ENCODE results near the gene CPA2.
"Not testable (repeated sequence)": the region's sequence is repeated elsewhere in the genome, so short reads cannot be mapped to it uniquely, and the experiment has no call there.

The CPA2 gene

GRCh38 chr7:130240240-130240639, 26.4 kb upstream of the CPA2 start:
- CTCF ChIA-PET = interaction anchor here (1.2 to 3.5 kb wide), 7 partner anchors 10 to 249 kb away, joined by 3 to 12 read pairs (median 4); no protein-coding TSS in a partner anchor
- no peak for DNase-seq (ENCODE audit: extremely low spot score)
- POLR2A ChIA-PET = no interaction called here
- TF ChIP-seq CTCF (IDR thresholded peaks at IDR 0.05; ENCODE audit: control extremely low read depth, extremely low read depth, low read depth, missing control alignments) = no peak

DNA sequence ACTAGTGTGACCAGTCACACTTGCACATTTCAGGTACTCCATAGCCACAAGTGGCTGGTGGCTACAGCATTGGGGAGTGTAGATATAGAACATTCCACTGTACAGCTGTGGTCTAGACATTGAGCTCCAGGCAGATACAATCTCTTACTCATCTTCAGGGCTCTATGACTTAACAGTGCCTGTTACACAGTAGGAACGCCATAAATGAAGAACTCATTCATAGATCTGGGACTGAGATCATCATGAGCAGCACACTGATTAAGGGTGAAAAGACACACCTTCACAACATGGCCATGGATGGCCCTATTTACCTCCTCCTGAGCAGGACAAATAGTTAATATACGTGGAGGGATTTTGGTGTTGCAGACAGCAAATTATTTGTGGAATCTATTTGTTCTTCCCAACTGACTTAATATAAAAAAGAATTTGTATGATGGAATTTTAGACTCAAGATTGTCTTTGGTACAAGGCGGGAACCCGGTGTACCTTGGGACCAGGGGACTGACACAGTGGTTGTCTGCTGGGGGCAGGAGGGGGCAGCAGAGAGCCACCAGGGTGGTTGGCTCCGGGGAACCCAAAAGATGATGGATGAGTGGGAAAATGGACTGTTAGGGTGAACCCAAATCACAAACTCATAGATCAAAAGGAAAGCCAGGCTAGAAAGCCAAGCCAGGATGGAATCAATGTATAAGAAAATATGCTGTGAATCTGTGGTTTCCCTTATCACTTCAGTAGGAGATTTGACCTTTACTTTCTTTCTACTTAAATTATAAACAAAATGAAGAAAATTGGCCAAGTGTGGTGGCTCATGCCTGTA, 24.3 kb upstream of the CPA2 start:
- peak; percentile 48 for DNase-seq (ENCODE audit: extremely low spot score)
- ChIA-PET CTCF (interaction anchor here (0.7 to 3.5 kb wide), 11 partner anchors 9 to 516 kb away, joined by 3 to 12 read pairs (median 4); no protein-coding TSS in a partner anchor), POLR2A (no interaction called here)
- peak; percentile 78 for TF ChIP-seq CTCF (IDR thresholded peaks at IDR 0.05; ENCODE audit: control extremely low read depth, extremely low read depth, low read depth, missing control alignments)

DNA sequence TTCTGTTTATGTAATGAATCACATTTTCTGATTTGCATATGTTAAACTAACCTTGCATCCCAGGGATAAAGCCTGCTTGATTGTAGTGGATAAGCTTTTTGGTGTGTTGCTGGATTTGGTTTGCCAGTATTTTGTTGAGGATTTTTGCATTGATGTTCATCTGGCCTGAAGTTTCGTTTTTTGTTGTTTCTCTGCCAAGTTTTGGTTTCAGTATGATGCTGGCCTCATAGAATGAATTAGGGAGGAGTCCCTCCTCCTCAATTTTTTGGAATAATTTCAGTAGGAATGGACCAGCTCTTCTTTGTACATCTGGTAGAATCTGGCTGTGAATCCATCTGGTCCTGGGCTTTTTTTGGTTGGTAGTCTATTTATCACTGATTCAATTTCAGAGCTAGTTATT, 23.2 kb upstream of the CPA2 start:
- POLR2A ChIA-PET = not testable (repeated sequence)

DNA sequence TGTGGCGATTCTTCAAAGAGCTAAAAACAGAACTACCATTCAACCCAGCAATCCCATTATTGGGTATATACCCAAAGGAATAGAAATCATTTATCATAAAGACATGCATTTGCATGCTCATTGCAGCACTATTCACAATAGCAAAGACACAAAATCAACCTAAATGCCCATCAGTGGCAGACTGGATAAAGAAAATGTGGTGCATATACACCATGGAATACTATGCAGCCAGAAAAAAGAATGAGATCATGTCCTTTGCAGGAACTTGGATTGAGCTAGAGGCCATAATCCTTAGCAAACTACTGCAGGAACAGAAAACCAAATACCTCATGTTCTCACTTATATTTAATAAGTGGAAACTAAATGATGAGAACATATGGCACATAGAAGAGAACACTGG, 20.2 kb upstream of the CPA2 start:
- DNase-seq (ENCODE audit: extremely low spot score); POLR2A ChIA-PET: not testable (repeated sequence)
- CTCF ChIA-PET = interaction anchor here (0.9 to 1.5 kb wide), 5 partner anchors 10 to 476 kb away, joined by 3 to 5 read pairs (median 3); no protein-coding TSS in a partner anchor

More for the DNA sequence above, 23.2 kb upstream of the CPA2 start:
- CTCF ChIA-PET = interaction anchor here (0.8 to 2.2 kb wide), 9 partner anchors 8 to 514 kb away, joined by 3 to 9 read pairs (median 4); partner anchors contain the start of gene TMEM209
- DNase-seq (ENCODE audit: extremely low spot score) = not testable (repeated sequence)

DNA sequence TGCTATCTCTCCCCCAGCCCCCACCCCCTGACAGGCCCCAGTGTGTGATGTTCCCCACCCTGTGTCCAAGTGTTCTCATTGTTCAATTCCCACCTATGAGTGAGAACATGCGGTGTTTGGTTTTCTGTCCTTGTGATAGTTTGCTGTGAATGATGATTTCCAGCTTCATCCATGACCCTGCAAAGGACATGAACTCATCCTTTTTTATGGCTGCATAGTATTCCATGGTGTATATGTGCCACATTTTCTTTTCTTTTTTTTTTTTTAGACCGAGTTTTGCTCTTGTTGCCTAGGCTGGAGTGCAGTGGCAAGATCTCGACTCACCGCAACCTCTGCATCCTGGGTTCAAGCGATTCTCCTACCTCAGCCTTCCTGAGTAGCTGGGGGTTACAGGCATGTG, 17.8 kb upstream of the CPA2 start:
- POLR2A ChIA-PET; DNase-seq (ENCODE audit: extremely low spot score); CTCF ChIA-PET: not testable (repeated sequence)

GRCh38 chr7:130249626-130250025, 17.0 kb upstream of the CPA2 start:
- POLR2A ChIA-PET; DNase-seq (ENCODE audit: extremely low spot score); CTCF ChIA-PET: not testable (repeated sequence)

DNA sequence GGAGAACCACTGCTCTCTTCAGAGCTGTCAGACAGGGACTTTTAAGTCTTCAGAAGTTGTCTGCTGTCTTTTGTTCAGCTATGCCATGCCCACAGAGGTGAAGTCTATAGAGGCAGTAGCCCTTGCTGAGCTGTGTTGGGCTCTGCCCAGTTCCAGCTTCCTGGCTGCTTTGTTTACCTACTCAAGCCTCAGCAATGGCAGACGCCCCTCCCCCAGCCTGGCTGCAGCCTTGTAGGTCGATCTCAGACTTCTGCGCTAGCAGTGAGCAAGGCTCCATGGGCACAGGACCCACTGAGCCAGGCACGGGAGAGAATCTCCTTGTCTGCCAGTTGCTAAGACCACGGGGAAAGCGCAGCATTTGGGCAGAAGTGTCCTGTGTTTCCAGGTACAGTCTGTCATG, 12.1 kb upstream of the CPA2 start:
- POLR2A ChIA-PET = no interaction called here
- TF ChIP-seq CTCF (IDR thresholded peaks at IDR 0.05; ENCODE audit: control extremely low read depth, extremely low read depth, low read depth, missing control alignments) = no peak
- CTCF ChIA-PET = interaction anchor here (1.4 kb wide), 1 partner anchor 11 kb away, joined by 4 read pairs; no protein-coding TSS in a partner anchor
- no peak for DNase-seq (ENCODE audit: extremely low spot score)

- no peak for TF ChIP-seq CTCF (IDR thresholded peaks at IDR 0.05; ENCODE audit: control extremely low read depth, extremely low read depth, low read depth, missing control alignments)
- ChIA-PET CTCF (interaction anchor here (1.2 to 1.6 kb wide), 2 partner anchors 32 to 501 kb away, joined by 3 read pairs; no protein-coding TSS in a partner anchor), POLR2A (no interaction called here)
- no peak for DNase-seq (ENCODE audit: extremely low spot score)
These were observed 10.0 kb upstream of the CPA2 start for GRCh38 chr7:130256704-130257103.
